ENCODE data around the gene DCAF6. TPM values are rescaled to one million over a fixed set of nuclear protein-coding genes. Genes with fewer than 3 reads are reported as not detected.

The DCAF6 gene
- total RNA-seq, 2 experiments from 2014 or later: 23.2 to 30.6 TPM

DNA sequence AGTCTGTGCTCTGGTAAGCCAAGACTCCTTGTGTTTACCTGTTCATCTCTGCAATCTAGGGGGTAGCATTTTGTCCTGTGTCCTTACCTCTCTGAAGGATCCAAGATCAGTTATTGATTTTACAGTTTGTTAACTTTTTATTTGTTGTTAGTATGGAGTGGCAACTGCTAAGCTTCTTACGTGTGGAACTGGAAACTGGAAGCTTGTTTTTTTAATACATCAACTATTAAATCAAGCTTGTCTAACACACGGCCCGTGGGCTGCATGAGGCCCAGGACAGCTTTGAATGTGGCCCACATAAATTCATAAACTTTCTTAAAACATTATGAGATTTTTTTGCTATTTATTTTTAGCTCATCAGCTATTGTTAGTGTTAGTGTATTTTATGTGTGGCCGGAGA, 29.6 kb downstream of the DCAF6 start:
- Histone ChIP-seq H3K9me2 (ENCODE audit: insufficient read depth, low read length) (no peaks in the 10 kb centered on the region), H3K79me2 (ENCODE audit: insufficient read depth, low read depth, low read length) (peaks cover 4% of the 10 kb centered on the region; the same call in 1 of the 2 replicates), H4K20me1 (ENCODE audit: insufficient read depth, low read length) (no peaks in the 10 kb centered on the region), H3K36me3 (ENCODE audit: insufficient read depth, low read length) (peaks cover 6% of the 10 kb centered on the region; the same call in 1 of the 2 replicates), H3K4me2 (ENCODE audit: low read length) (no peak overlapping the region), H3K4me3 (ENCODE audit: low read depth, low read length, poor library complexity, severe bottlenecking) (no peak overlapping the region), H3K27ac (ENCODE audit: low read depth, low read length, poor library complexity, severe bottlenecking) (no peak overlapping the region), H2AFZ (ENCODE audit: low read length) (no peak overlapping the region), H3K9me3 (ENCODE audit: low read length) (no peaks in the 10 kb centered on the region), H3K4me1 (ENCODE audit: insufficient read depth, low read length, poor library complexity, severe bottlenecking) (no peaks in the 10 kb centered on the region)
- TF ChIP-seq, protein P1, sequence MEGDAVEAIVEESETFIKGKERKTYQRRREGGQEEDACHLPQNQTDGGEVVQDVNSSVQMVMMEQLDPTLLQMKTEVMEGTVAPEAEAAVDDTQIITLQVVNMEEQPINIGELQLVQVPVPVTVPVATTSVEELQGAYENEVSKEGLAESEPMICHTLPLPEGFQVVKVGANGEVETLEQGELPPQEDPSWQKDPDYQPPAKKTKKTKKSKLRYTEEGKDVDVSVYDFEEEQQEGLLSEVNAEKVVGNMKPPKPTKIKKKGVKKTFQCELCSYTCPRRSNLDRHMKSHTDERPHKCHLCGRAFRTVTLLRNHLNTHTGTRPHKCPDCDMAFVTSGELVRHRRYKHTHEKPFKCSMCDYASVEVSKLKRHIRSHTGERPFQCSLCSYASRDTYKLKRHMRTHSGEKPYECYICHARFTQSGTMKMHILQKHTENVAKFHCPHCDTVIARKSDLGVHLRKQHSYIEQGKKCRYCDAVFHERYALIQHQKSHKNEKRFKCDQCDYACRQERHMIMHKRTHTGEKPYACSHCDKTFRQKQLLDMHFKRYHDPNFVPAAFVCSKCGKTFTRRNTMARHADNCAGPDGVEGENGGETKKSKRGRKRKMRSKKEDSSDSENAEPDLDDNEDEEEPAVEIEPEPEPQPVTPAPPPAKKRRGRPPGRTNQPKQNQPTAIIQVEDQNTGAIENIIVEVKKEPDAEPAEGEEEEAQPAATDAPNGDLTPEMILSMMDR (conservative IDR thresholded peaks at IDR 0.05; ENCODE audit: low read length): no peak
- no peak for TF ChIP-seq EZH2phosphoT487 (IDR thresholded peaks at IDR 0.05; ENCODE audit: borderline replicate concordance, low read depth, low read length)
- intact Hi-C loops (cut with micrococcal nuclease; ENCODE audit: unreplicated experiment): no loop called here
- BruUV-seq (replicated peaks): no TSS peak
- DNase-seq (ENCODE audit: low spot score): no peak
- POLR2A ChIA-PET: interaction anchor here (0.6 to 1.1 kb wide), 2 partner anchors 40 to 364 kb away, joined by 3 read pairs; no protein-coding TSS in a partner anchor
- CTCF ChIA-PET (ENCODE audit: unreplicated experiment): no interaction called here

DNA sequence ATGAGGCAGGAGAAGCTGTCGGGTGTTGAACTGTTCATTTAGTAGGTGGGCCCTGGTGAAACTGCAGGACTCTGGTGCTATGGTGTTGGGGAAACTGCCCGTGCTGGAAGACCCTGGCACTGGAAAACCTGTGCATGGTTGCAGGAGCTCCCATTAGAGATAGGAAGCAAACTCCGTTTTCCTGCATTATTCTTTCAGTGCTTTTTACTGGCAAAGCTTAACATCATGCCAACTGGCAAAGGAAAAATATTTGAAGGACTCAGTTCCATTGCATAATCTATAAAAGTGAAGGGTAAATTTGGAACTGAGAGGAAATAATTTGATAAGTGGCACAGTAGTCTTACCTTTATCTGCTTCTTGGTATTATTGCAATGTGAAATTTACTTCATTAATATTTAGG, 32.1 kb downstream of the DCAF6 start:
- H2AFZ ChIP-seq (ENCODE audit: low read length): no peak overlapping the region
- no peak overlapping the region for H3K4me3 ChIP-seq (ENCODE audit: low read depth, low read length, poor library complexity, severe bottlenecking)
- H3K4me1 ChIP-seq (ENCODE audit: insufficient read depth, low read length, poor library complexity, severe bottlenecking): no peaks in the 10 kb centered on the region
- TF ChIP-seq EZH2phosphoT487 (IDR thresholded peaks at IDR 0.05; ENCODE audit: borderline replicate concordance, low read depth, low read length): no peak
- TF ChIP-seq, protein P1 (conservative IDR thresholded peaks at IDR 0.05; ENCODE audit: low read length): no peak
- H3K27ac ChIP-seq (ENCODE audit: low read depth, low read length, poor library complexity, severe bottlenecking): no peak overlapping the region
- no peaks in the 10 kb centered on the region for H3K9me2 ChIP-seq (ENCODE audit: insufficient read depth, low read length)
- DNase-seq (ENCODE audit: low spot score): no peak
- H3K36me3 ChIP-seq (ENCODE audit: insufficient read depth, low read length): peaks cover 6% of the 10 kb centered on the region; the same call in 1 of the 2 replicates
- no peaks in the 10 kb centered on the region for H4K20me1 ChIP-seq (ENCODE audit: insufficient read depth, low read length)
- no peak overlapping the region for H3K4me2 ChIP-seq (ENCODE audit: low read length)
- no TSS peak for BruUV-seq (replicated peaks)
- ChIA-PET POLR2A (interaction anchor here (1.4 kb wide), 1 partner anchor 53 kb away, joined by 5 read pairs; no protein-coding TSS in a partner anchor), CTCF (ENCODE audit: unreplicated experiment) (no interaction called here)
- H3K79me2 ChIP-seq (ENCODE audit: insufficient read depth, low read depth, low read length): peaks cover 4% of the 10 kb centered on the region; the same call in 1 of the 2 replicates
- no peaks in the 10 kb centered on the region for H3K9me3 ChIP-seq (ENCODE audit: low read length)
- intact Hi-C loops (cut with micrococcal nuclease; ENCODE audit: unreplicated experiment): no loop called here

DNA sequence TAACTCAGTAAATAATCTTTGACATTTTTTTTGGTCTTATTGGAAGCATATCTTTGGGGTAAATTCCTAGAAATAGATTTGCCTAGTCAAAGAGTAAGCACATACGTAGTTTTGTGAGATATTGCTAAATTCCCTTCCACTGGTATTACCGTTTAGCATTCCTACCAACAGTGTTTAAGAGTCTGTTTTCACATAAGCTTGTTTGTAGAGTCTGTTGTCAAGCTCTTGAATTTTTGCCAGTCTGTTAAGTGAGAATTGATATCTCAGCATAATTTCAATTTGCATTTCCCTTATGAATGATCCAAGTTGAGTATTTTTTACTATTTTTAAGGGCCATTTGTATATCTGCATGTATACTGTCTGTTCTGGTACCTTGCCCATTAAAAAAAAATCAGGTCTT, 37.3 kb downstream of the DCAF6 start:
- Histone ChIP-seq H3K27ac (ENCODE audit: low read depth, low read length, poor library complexity, severe bottlenecking) (no peak overlapping the region), H3K4me1 (ENCODE audit: insufficient read depth, low read length, poor library complexity, severe bottlenecking) (no peaks in the 10 kb centered on the region), H3K36me3 (ENCODE audit: insufficient read depth, low read length) (peaks cover 36% of the 10 kb centered on the region), H3K9me2 (ENCODE audit: insufficient read depth, low read length) (no peaks in the 10 kb centered on the region), H3K79me2 (ENCODE audit: insufficient read depth, low read depth, low read length) (no peaks in the 10 kb centered on the region), H2AFZ (ENCODE audit: low read length) (no peak overlapping the region), H4K20me1 (ENCODE audit: insufficient read depth, low read length) (no peaks in the 10 kb centered on the region), H3K4me3 (ENCODE audit: low read depth, low read length, poor library complexity, severe bottlenecking) (no peak overlapping the region), H3K4me2 (ENCODE audit: low read length) (no peak overlapping the region), H3K9me3 (ENCODE audit: low read length) (no peaks in the 10 kb centered on the region; the same call in 1 of the 2 replicates)
- intact Hi-C loops (cut with micrococcal nuclease; ENCODE audit: unreplicated experiment): no loop called here
- ChIA-PET CTCF (ENCODE audit: unreplicated experiment) (no interaction called here), POLR2A (interaction anchor here (0.6 kb wide), 1 partner anchor 47 kb away, joined by 3 read pairs; no protein-coding TSS in a partner anchor)
- BruUV-seq (replicated peaks): no TSS peak
- TF ChIP-seq, protein P1 (conservative IDR thresholded peaks at IDR 0.05; ENCODE audit: low read length): no peak
- no peak for TF ChIP-seq EZH2phosphoT487 (IDR thresholded peaks at IDR 0.05; ENCODE audit: borderline replicate concordance, low read depth, low read length)
- no peak for DNase-seq (ENCODE audit: low spot score)
